ENCODE data around the gene NOS3. TPM values are rescaled to one million over a fixed set of nuclear protein-coding genes. Genes with fewer than 3 reads are reported as not detected.

The NOS3 gene
- total RNA-seq, 5 donors from 2014 or later (not counting 1 experiment from before 2014, with no cell fraction given) = 4.8 to 10.1 (median 5.0) TPM

DNA sequence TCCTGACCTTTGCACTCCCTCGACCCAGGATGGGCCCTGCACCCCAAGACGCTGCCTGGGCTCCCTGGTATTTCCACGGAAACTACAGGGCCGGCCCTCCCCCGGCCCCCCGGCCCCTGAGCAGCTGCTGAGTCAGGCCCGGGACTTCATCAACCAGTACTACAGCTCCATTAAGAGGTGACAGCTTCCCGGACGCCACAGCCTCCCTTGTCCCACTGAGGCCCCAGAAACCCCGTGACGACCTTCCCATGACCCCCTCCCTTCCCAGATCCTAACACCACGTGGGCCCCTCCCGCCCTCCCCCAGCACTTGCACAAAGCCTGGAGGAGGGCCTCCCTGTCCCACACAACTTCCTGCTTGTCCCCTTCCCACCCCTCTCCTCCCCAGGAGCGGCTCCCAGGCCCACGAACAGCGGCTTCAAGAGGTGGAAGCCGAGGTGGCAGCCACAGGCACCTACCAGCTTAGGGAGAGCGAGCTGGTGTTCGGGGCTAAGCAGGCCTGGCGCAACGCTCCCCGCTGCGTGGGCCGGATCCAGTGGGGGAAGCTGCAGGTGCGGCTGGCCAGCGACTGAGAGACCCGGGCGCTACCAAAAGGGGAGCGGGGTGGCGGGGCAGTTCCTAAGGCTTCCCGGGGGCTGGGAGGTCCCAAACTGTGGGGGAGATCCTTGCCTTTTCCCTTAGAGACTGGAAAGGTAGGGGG, 5.7 kb downstream of the NOS3 start:
- 34% methylated on average over 20 of the region's 31 CpGs for WGBS (ENCODE audit: insufficient coverage)
- ATAC-seq (replicated peaks in 1 of 4) = peak in 1 of 4 experiments; percentile 14
- H3K27ac Mint-ChIP-seq = no peak overlapping the region

DNA sequence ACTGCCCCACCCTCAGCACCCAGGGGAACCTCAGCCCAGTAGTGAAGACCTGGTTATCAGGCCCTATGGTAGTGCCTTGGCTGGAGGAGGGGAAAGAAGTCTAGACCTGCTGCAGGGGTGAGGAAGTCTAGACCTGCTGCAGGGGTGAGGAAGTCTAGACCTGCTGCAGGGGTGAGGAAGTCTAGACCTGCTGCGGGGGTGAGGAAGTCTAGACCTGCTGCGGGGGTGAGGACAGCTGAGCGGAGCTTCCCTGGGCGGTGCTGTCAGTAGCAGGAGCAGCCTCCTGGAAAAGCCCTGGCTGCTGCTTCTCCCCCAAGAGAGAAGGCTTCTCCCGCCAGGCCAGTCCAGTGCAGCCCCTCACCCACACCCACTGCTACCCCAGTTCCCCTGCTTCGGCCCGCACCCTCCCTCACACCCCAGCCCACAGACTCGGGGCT, 6.3 kb downstream of the NOS3 start:
- peak overlapping the region in 1 of 3 donors; percentile 52 for H3K4me3 Mint-ChIP-seq
- DNase-seq (no peak), ATAC-seq (replicated peaks in 1 of 4) (no peak)
- no peak overlapping the region for H3K27ac ChIP-seq (ENCODE audit: low read length)
- H3K9me3 Mint-ChIP-seq = no peaks in the 10 kb centered on the region
- H3K36me3 ChIP-seq (ENCODE audit: control insufficient read depth in 2 of 2, extremely low read depth in 1 of 2, insufficient read depth in 1 of 2, low read length in 1 of 2) = peaks cover 0 to 4% of the 10 kb centered on the region in 2 donors
- peaks cover 0 to 29% of the 10 kb centered on the region in 2 experiments for H3K27me3 ChIP-seq (replicated peaks in 1 of 2; ENCODE audit: control insufficient read depth in 2 of 2, extremely low read depth in 1 of 2, insufficient read depth in 2 of 2, low read length in 1 of 2)
- H3K9me3 ChIP-seq = no peaks in the 10 kb centered on the region
- H3K27me3 Mint-ChIP-seq = peaks cover 0 to 4% of the 10 kb centered on the region in 2 donors
- ChIA-PET POLR2A (no interaction called here), CTCF (interaction anchor here (0.7 to 1.3 kb wide), 3 partner anchors 11 to 40 kb away, joined by 3 to 4 read pairs (median 3); no protein-coding TSS in a partner anchor)
- 74% methylated on average over 7 of the region's 8 CpGs for WGBS (ENCODE audit: insufficient coverage)
- H3K36me3 Mint-ChIP-seq = no peaks in the 10 kb centered on the region
- peaks cover 25 to 69% of the 10 kb centered on the region in 2 experiments for H3K4me1 ChIP-seq (ENCODE audit: control insufficient read depth in 1 of 2, extremely low read depth in 1 of 2, insufficient read depth in 2 of 2, low read length in 2 of 2)
- H3K27ac Mint-ChIP-seq = no peak overlapping the region
- H3K4me3 ChIP-seq (ENCODE audit: control insufficient read depth in 1 of 2, extremely low read depth in 1 of 2, low read length in 1 of 2) = no peak overlapping the region
- H3K4me1 Mint-ChIP-seq = peaks cover 41 to 55% (median 50%) of the 10 kb centered on the region in 3 donors

More for the DNA sequence above, 5.7 kb downstream of the NOS3 start:
- H3K27me3 ChIP-seq (replicated peaks in 1 of 2; ENCODE audit: control insufficient read depth in 2 of 2, extremely low read depth in 1 of 2, insufficient read depth in 2 of 2, low read length in 1 of 2) = peaks cover 0 to 30% of the 10 kb centered on the region in 2 experiments
- H3K36me3 ChIP-seq (ENCODE audit: control insufficient read depth in 2 of 2, extremely low read depth in 1 of 2, insufficient read depth in 1 of 2, low read length in 1 of 2) = peaks cover 0 to 4% of the 10 kb centered on the region in 2 donors
- no peaks in the 10 kb centered on the region for H3K9me3 Mint-ChIP-seq
- ChIA-PET POLR2A (no interaction called here), CTCF (interaction anchor here in 1 of 2 donors (0.7 to 1.0 kb wide), 3 partner anchors 16 to 41 kb away, joined by 3 to 5 read pairs (median 4); no protein-coding TSS in a partner anchor)
- H3K4me1 Mint-ChIP-seq = peaks cover 41 to 55% (median 50%) of the 10 kb centered on the region in 3 donors
- H3K4me3 ChIP-seq (ENCODE audit: control insufficient read depth in 1 of 2, extremely low read depth in 1 of 2, low read length in 1 of 2) = no peak overlapping the region
- H3K27ac ChIP-seq (ENCODE audit: low read length) = no peak overlapping the region
- peaks cover 25 to 69% of the 10 kb centered on the region in 2 experiments for H3K4me1 ChIP-seq (ENCODE audit: control insufficient read depth in 1 of 2, extremely low read depth in 1 of 2, insufficient read depth in 2 of 2, low read length in 2 of 2)
- no peaks in the 10 kb centered on the region for H3K9me3 ChIP-seq
- peak overlapping the region in 1 of 3 donors; percentile 52 for H3K4me3 Mint-ChIP-seq
- H3K36me3 Mint-ChIP-seq = no peaks in the 10 kb centered on the region
- no peak for DNase-seq
- peaks cover 0 to 4% of the 10 kb centered on the region in 2 donors for H3K27me3 Mint-ChIP-seq

DNA sequence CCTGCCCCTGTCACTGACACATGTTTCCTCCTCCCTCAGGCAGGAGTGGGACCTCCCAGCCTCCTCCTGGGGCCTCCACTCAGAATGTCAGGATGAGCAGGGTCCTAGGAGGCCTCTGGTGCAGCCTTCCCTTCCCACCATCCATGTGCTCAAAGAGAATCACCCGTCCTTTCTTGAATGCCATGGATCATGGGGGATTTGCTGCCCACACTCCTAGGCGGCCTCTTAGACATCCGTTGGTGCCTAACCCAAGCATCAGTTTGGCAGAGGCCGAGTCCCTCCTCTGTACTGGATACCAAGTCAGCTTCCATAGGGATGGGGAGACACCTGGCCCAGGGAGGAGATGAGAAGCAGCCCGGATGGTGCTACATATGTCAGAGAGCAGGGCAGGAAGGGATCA, 7.0 kb downstream of the NOS3 start:
- POLR2A ChIA-PET = no interaction called here
- Histone ChIP-seq H3K27me3 (replicated peaks in 1 of 2; ENCODE audit: control insufficient read depth in 2 of 2, extremely low read depth in 1 of 2, insufficient read depth in 2 of 2, low read length in 1 of 2) (peaks cover 0 to 29% of the 10 kb centered on the region in 2 experiments), H3K4me1 (ENCODE audit: control insufficient read depth in 1 of 2, extremely low read depth in 1 of 2, insufficient read depth in 2 of 2, low read length in 2 of 2) (peaks cover 25 to 69% of the 10 kb centered on the region in 2 experiments), H3K9me3 (no peaks in the 10 kb centered on the region), H3K27ac (ENCODE audit: low read length) (no peak overlapping the region), H3K4me3 (ENCODE audit: control insufficient read depth in 1 of 2, extremely low read depth in 1 of 2, low read length in 1 of 2) (no peak overlapping the region), H3K36me3 (ENCODE audit: control insufficient read depth in 2 of 2, extremely low read depth in 1 of 2, insufficient read depth in 1 of 2, low read length in 1 of 2) (peaks cover 0 to 4% of the 10 kb centered on the region in 2 donors)
- DNase-seq = no peak
- H3K27ac Mint-ChIP-seq = peak overlapping the region in 1 of 2 donors; percentile 12
- H3K9me3 Mint-ChIP-seq = no peaks in the 10 kb centered on the region
- H3K27me3 Mint-ChIP-seq = peaks cover 0 to 4% of the 10 kb centered on the region in 2 donors
- peak overlapping the region in 1 of 3 donors; percentile 52 for H3K4me3 Mint-ChIP-seq
- WGBS (ENCODE audit: insufficient coverage) = 86% methylated on average over 3 of the region's 5 CpGs
- CTCF ChIA-PET = interaction anchor here in 1 of 2 donors (1.3 kb wide), 1 partner anchor 12 kb away, joined by 3 read pairs; no protein-coding TSS in a partner anchor
- peaks cover 38 to 52% (median 46%) of the 10 kb centered on the region in 3 donors for H3K4me1 Mint-ChIP-seq
- ATAC-seq (replicated peaks in 1 of 4) = no peak
- no peaks in the 10 kb centered on the region for H3K36me3 Mint-ChIP-seq

DNA sequence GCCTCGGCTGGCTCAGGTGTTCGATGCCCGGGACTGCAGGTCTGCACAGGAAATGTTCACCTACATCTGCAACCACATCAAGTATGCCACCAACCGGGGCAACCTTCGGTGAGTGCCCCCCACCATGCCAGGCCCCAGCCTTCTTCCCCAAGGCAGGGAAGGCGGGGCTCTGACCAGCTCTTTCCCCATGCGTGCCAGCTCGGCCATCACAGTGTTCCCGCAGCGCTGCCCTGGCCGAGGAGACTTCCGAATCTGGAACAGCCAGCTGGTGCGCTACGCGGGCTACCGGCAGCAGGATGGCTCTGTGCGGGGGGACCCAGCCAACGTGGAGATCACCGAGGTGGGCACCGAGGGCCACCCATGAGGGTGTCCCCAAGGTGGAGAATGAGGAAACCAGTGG, 7.5 kb downstream of the NOS3 start:
- Histone ChIP-seq H3K4me1 (ENCODE audit: control insufficient read depth in 1 of 2, extremely low read depth in 1 of 2, insufficient read depth in 2 of 2, low read length in 2 of 2) (peaks cover 23 to 69% of the 10 kb centered on the region in 2 experiments), H3K27me3 (replicated peaks in 1 of 2; ENCODE audit: control insufficient read depth in 2 of 2, extremely low read depth in 1 of 2, insufficient read depth in 2 of 2, low read length in 1 of 2) (peaks cover 0 to 29% of the 10 kb centered on the region in 2 experiments), H3K4me3 (ENCODE audit: control insufficient read depth in 1 of 2, extremely low read depth in 1 of 2, low read length in 1 of 2) (no peak overlapping the region), H3K36me3 (ENCODE audit: control insufficient read depth in 2 of 2, extremely low read depth in 1 of 2, insufficient read depth in 1 of 2, low read length in 1 of 2) (peaks cover 0 to 4% of the 10 kb centered on the region in 2 donors), H3K9me3 (no peaks in the 10 kb centered on the region), H3K27ac (ENCODE audit: low read length) (no peak overlapping the region)
- no peaks in the 10 kb centered on the region for H3K9me3 Mint-ChIP-seq
- peak overlapping the region in 1 of 3 donors; percentile 52 for H3K4me3 Mint-ChIP-seq
- WGBS (ENCODE audit: insufficient coverage) = 67% methylated on average over 18 of the region's 20 CpGs
- no peak for DNase-seq
- H3K27ac Mint-ChIP-seq = peak overlapping the region in 1 of 2 donors; percentile 34
- H3K4me1 Mint-ChIP-seq = peaks cover 36 to 50% (median 45%) of the 10 kb centered on the region in 3 donors
- ATAC-seq (replicated peaks in 1 of 4) = peak in 1 of 4 experiments; percentile 17
- H3K36me3 Mint-ChIP-seq = no peaks in the 10 kb centered on the region
- CTCF ChIA-PET = interaction anchor here in 1 of 2 donors (1.3 kb wide), 1 partner anchor 12 kb away, joined by 3 read pairs; no protein-coding TSS in a partner anchor
- peaks cover 0 to 4% of the 10 kb centered on the region in 2 donors for H3K27me3 Mint-ChIP-seq
- POLR2A ChIA-PET = no interaction called here

DNA sequence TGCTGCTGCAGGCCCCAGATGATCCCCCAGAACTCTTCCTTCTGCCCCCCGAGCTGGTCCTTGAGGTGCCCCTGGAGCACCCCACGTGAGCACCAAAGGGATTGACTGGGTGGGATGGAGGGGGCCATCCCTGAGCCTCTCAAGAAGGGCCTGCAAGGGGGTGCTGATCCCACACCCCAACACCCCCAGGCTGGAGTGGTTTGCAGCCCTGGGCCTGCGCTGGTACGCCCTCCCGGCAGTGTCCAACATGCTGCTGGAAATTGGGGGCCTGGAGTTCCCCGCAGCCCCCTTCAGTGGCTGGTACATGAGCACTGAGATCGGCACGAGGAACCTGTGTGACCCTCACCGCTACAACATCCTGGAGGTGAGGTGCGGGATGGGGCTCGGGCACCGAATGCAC, 8.2 kb downstream of the NOS3 start:
- WGBS (ENCODE audit: insufficient coverage) = 96% methylated on average over 9 of the region's 12 CpGs
- H3K27ac ChIP-seq (ENCODE audit: low read length) = no peak overlapping the region
- CTCF ChIA-PET = interaction anchor here in 1 of 2 donors (0.6 kb wide), 1 partner anchor 20 kb away, joined by 5 read pairs; no protein-coding TSS in a partner anchor

More for the DNA sequence above, 8.2 kb downstream of the NOS3 start:
- Histone ChIP-seq H3K4me3 (ENCODE audit: control insufficient read depth in 1 of 2, extremely low read depth in 1 of 2, low read length in 1 of 2) (no peak overlapping the region), H3K36me3 (ENCODE audit: control insufficient read depth in 2 of 2, extremely low read depth in 1 of 2, insufficient read depth in 1 of 2, low read length in 1 of 2) (peaks cover 0 to 4% of the 10 kb centered on the region in 2 donors), H3K9me3 (no peaks in the 10 kb centered on the region), H3K4me1 (ENCODE audit: control insufficient read depth in 1 of 2, extremely low read depth in 1 of 2, insufficient read depth in 2 of 2, low read length in 2 of 2) (peaks cover 23 to 64% of the 10 kb centered on the region in 2 experiments), H3K27me3 (replicated peaks in 1 of 2; ENCODE audit: control insufficient read depth in 2 of 2, extremely low read depth in 1 of 2, insufficient read depth in 2 of 2, low read length in 1 of 2) (peaks cover 0 to 29% of the 10 kb centered on the region in 2 experiments)
- Mint-ChIP-seq H3K4me1 (peaks cover 34 to 47% (median 40%) of the 10 kb centered on the region in 3 donors), H3K9me3 (no peaks in the 10 kb centered on the region), H3K27ac (no peak overlapping the region), H3K4me3 (peak overlapping the region in 1 of 3 donors; percentile 52), H3K27me3 (peaks cover 0 to 4% of the 10 kb centered on the region in 2 donors), H3K36me3 (no peaks in the 10 kb centered on the region)
- ATAC-seq (replicated peaks in 1 of 4) = no peak
- DNase-seq = no peak
- POLR2A ChIA-PET = interaction anchor here in 1 of 2 donors (0.6 kb wide), 1 partner anchor 54 kb away, joined by 4 read pairs; no protein-coding TSS in a partner anchor

All from T-cell (primary cell).